GM12873 (cell line): ENCODE results near the gene NRL.

Experiments used
- TF ChIP-seq, protein P1 (sequence below): IDR thresholded peaks from 2 replicates; pipeline ENCODE4 v1.5.1; 2012; ENCODE audit warnings: low read depth, mild to moderate bottlenecking, moderate library complexity, low read length, control low read depth; ENCODE audit not compliant: insufficient read depth; ENCODE audit errors: missing control alignments

NRL gene

DNA sequence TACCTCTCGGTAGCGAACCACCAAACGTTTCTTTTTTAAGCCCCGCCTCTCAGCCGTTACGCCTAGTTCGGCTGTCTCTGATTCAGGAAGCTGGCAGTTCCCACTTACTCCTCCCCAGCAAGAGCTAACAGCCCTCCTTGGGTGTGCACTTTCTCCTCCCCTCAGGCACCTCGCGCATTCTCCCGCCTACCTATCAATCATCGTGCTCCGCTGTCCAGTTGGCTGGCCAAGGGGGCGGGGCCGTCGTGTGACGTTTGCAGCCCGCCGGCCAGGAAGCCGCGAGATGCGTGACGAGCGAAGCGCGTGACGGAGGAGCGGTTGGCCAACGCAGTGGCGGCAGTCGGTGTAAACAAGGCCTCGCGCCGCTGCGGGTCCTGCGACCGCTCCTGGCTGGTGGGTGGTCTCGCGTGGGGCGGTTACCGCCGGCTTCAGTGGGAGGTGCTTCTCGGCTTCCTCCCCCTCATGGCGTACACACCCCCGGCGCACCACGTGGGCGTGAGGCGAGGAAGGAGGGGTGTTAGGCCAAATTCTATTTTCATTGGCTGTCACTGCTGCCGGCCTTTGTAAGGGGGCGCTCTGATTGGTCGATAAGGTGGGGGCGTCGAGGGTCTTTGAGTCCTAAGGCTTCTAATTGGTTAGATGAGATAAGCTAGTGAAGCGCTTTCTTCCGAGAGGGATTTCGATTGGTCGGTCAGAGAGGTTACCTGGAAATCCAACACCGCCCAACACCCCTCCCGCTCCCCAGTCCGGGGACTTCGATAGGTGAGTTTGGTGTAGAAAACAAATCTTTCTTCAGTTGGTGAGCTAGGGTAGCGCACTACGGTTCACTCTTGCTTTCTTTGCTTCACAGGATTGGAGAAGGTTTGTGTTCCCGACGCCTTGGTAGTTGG lies at the start of gene NRL, which contains the start of gene DCAF11:
Gene NRL, minus strand, starts transcription at position 418 of the 890 bp plus-strand sequence. CDS start 32,101 bp downstream, outside the sequence.
Gene DCAF11, plus strand, starts transcription at position 246 of the 890 bp plus-strand sequence. CDS start 818 bp downstream, outside the sequence.
- TF ChIP-seq, protein P1, sequence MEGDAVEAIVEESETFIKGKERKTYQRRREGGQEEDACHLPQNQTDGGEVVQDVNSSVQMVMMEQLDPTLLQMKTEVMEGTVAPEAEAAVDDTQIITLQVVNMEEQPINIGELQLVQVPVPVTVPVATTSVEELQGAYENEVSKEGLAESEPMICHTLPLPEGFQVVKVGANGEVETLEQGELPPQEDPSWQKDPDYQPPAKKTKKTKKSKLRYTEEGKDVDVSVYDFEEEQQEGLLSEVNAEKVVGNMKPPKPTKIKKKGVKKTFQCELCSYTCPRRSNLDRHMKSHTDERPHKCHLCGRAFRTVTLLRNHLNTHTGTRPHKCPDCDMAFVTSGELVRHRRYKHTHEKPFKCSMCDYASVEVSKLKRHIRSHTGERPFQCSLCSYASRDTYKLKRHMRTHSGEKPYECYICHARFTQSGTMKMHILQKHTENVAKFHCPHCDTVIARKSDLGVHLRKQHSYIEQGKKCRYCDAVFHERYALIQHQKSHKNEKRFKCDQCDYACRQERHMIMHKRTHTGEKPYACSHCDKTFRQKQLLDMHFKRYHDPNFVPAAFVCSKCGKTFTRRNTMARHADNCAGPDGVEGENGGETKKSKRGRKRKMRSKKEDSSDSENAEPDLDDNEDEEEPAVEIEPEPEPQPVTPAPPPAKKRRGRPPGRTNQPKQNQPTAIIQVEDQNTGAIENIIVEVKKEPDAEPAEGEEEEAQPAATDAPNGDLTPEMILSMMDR: no peak

DNA sequence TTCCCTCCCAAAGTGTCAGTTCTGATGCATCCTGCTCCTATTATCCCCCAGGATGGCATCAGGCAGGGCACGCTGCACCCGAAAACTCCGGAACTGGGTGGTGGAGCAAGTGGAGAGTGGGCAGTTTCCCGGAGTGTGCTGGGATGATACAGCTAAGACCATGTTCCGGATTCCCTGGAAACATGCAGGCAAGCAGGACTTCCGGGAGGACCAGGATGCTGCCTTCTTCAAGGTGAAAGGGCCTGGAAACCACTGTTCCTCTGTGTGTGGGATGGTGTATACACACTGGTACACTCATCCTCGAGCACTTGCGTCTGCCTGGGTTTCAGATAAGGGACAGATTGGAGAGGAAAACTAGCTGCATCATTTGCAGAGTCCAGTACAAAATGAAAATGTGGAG lies 47.3 kb upstream of the NRL start:
- TF ChIP-seq, protein P1: no peak

DNA sequence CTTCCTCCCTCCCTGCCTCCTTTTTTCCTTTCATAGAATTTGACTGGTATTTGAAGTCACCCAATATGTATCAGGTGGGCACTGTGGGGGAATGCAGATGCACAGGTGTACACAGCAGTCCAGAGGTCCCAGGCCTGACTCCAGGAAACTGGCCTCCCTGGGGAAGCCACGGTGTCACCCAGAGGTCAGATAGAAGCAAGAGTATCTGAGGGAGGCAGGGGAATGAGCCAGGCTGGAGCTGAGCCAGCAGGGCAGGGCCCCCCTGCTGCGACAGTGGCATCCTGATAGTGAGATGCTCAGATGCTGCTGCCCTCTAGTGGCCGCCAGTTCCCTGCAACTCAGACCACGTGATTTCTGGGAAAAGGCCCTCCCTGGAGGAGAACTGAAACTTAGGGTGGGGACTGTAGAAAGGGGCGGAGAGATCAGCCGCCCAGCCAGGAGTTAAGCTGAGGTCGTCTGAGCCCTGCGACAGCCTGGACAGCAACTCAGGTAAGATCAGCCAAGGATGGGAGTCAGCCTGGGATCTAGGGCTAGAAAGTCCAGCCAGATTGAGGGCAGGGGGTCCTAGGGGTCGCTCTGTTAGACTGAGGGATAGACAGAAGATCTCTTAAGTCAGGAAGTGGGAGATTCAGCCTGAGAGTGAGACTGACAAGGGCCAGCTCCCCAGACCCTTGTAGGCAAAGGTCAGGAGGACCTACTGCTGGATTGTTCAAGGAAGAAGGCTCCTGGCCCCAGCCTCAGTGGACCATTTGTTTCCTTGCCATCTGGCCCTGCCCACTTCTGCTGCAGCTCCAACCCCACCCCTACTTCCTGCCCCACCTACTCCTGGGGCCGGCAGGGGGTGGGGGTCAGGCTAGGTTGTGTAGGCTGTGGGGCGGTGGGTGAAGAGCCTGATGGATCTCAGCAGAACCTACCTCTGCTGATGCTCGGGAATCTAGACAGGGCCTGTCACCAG lies 46.4 kb upstream of the NRL start, which contains the start of gene IRF9:
Gene IRF9, plus strand, starts transcription at position 416 of the 955 bp plus-strand sequence. CDS start 880 bp downstream, outside the sequence.
- TF ChIP-seq, protein P1: peak; percentile 94

DNA sequence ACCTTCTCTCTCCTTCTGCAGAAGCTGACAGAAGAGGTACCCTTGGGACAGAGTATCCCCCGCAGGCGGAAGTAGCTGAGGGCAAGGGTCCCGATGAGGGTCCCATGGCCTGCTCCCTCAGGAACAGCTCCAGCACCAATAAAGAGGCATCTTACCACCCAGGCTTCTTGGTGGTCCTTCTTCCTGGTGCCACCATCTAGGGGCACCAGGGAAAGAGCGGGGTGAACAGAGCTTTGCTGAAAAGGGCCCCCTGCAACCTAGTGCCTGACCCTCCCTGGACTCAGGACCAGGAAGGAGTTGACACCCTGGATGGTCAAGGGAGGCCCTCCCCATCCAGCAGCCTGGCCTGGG lies 45.7 kb upstream of the NRL start:
- TF ChIP-seq, protein P1: no peak

DNA sequence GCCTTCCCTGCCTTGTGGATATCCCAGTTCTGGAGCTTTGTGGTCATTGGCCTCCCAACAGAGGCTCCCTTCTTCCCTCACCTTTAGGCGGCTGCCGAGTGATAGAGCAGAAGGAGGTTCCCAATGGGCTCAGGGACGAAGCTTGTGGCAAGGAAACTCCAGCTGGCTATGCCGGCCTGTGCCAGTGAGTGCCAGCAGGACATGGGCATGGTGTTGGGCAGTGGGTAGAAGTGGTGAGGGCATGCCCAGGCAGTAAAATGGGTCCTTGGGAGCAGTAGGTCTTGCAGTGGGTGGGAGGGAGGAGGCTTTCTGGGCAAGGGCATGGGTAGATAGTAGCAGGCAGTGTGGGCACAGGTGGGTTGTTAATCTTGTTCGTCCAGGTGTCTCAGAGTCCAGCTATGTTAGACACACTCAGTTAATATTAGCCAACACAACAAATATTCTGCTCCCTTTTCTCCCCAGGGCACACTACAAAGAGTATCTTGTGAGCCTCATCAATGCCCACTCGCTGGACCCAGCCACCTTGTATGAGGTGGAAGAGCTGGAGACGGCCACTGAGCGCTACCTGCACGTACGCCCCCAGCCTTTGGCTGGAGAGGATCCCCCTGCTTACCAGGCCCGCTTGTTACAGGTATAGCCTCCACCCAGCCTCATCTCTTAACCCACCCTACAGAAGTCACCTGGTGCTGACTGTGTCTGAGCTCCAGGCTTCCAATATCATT lies 45.2 kb upstream of the NRL start:
- TF ChIP-seq, protein P1: no peak

DNA sequence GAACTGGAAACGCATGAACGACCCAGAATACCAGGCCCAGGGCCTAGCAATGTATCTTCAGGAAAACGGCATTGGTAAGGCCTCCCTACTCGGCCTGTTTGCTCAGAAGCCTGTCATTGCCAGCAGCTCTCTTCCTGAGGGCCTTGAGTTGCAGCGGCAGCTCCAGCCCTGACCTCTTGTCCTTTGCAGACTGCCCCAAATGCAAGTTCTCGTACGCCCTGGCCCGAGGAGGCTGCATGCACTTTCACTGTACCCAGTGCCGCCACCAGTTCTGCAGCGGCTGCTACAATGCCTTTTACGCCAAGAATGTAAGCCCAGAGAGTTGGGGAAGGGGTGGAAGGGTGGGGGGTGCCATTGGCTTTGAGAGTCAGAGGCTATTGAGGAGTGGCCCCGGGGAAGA lies 42.6 kb upstream of the NRL start:
- TF ChIP-seq, protein P1: no peak
